Endothelial cell of umbilical vein (primary cell): ENCODE data around the gene ZSCAN25. TPM values are rescaled to one million over a fixed set of nuclear protein-coding genes. Genes with fewer than 3 reads are reported as not detected.

Experiments used
- BruUV-seq: library from RNA; stranded (reverse); fragments of 400-500 nt; replicated peaks from 2 replicates; lab custom pipeline; 2021; lab: Mats Ljungman, UMichigan
- CTCF ChIA-PET: fragments of 300-600, 350-600 bp; sonication (Branson Sonifier 250); formaldehyde crosslinking; loops from one replicate; lab custom pipeline; 2021; ENCODE audit warnings: antibody characterized with exemption, inconsistent platforms; lab: Charles Lee
- POLR2A ChIA-PET: fragments of 300-600, 350-600 bp; sonication (Branson Sonifier 250); formaldehyde crosslinking; loops from one replicate; lab custom pipeline; 2021; ENCODE audit warnings: antibody characterized with exemption, inconsistent platforms; lab: Charles Lee
- DNase-seq: peaks from one replicate; pipeline ENCODE4 v3.0.0-alpha.2; 2011; ENCODE audit warnings: low read depth, low spot score
- FAIRE-seq: peaks from 2 replicates; lab custom pipeline; 2011; peaks lifted over from hg19 to GRCh38; lab: Jason Lieb, UNC
- H2AFZ ChIP-seq: 2 replicates; pipeline ENCODE4 v1.6.0; 2012; ENCODE audit warnings: low read depth, low read length, control low read depth, inconsistent platforms
- H3K27ac ChIP-seq: 2 replicates; pipeline ENCODE4 v1.5.1; 2011; ENCODE audit warnings: low read depth, mild to moderate bottlenecking, control low read depth, low read length, moderate library complexity; ENCODE audit not compliant: insufficient read depth
- H3K27me3 ChIP-seq, 2 experiments: 2 replicates each; pipeline versions ENCODE4 v1.6.0 to v1.6.1; 2011; ENCODE audit warnings: low read length in 2 of 2, mixed read lengths in 1 of 2; ENCODE audit not compliant: control insufficient read depth in 2 of 2, insufficient read depth in 2 of 2
- H3K36me3 ChIP-seq, 2 experiments: 2 replicates in 1 of 2; 3 replicates in 1 of 2; pipeline ENCODE4 v1.5.1; 2011; ENCODE audit warnings: low read length in 2 of 2, mild to moderate bottlenecking in 1 of 2, moderate library complexity in 1 of 2; ENCODE audit not compliant: control insufficient read depth in 2 of 2, insufficient read depth in 2 of 2; ENCODE audit errors: extremely low read depth in 1 of 2
- H3K4me1 ChIP-seq: 3 replicates; pipeline ENCODE4 v1.5.1; 2011; ENCODE audit warnings: mild to moderate bottlenecking, low read length; ENCODE audit not compliant: control insufficient read depth, insufficient read depth; ENCODE audit errors: extremely low read depth
- H3K4me2 ChIP-seq: 2 replicates; pipeline ENCODE4 v1.6.1; 2011; ENCODE audit warnings: low read length, control low read depth, mixed read lengths; ENCODE audit not compliant: insufficient read depth
- H3K4me3 ChIP-seq, 3 experiments: fragments of 200-600 bp in 1 of 3; sonication (generic), shearing (Covaris generic) in 1 of 3; replicated peaks in 1 of 3; 2 replicates each; pipeline ENCODE4 v1.5.1; 2011 to 2016; ENCODE audit warnings: control low read depth in 3 of 3, low read length in 3 of 3, mild to moderate bottlenecking in 2 of 3, inconsistent platforms in 1 of 3, low read depth in 1 of 3, moderate library complexity in 1 of 3; ENCODE audit not compliant: insufficient read depth in 1 of 3
- H3K79me2 ChIP-seq: 2 replicates; pipeline ENCODE4 v1.6.0; 2012; ENCODE audit warnings: low read length, inconsistent platforms; ENCODE audit not compliant: control insufficient read depth, insufficient read depth
- H3K9ac ChIP-seq: replicated peaks from 2 replicates; pipeline ENCODE3; 2011; ENCODE audit warnings: low read length, control low read depth; ENCODE audit not compliant: insufficient read depth; ENCODE audit errors: extremely low read depth
- H3K9me1 ChIP-seq: replicated peaks from 3 replicates; pipeline ENCODE4 v1.6.0; 2011; ENCODE audit warnings: mild to moderate bottlenecking, low read length; ENCODE audit not compliant: control insufficient read depth, insufficient read depth; ENCODE audit errors: extremely low read depth
- H3K9me3 ChIP-seq: replicated peaks from 2 replicates; pipeline ENCODE4 v1.5.1; 2012; ENCODE audit warnings: low read length, inconsistent platforms; ENCODE audit not compliant: control insufficient read depth, insufficient read depth
- H4K20me1 ChIP-seq: replicated peaks from 2 replicates; pipeline ENCODE3; 2011; ENCODE audit warnings: mild to moderate bottlenecking, low read length; ENCODE audit not compliant: control insufficient read depth, insufficient read depth; ENCODE audit errors: extremely low read depth
- EZH2 ChIP-seq: IDR thresholded peaks from 2 replicates; pipeline ENCODE4 v1.6.1; 2012; ENCODE audit warnings: borderline replicate concordance, low read depth, mild to moderate bottlenecking, moderate library complexity, low read length, inconsistent platforms; ENCODE audit not compliant: severe bottlenecking
- FOS ChIP-seq: IDR thresholded peaks from 2 replicates; pipeline ENCODE4 v1.6.1; 2011; ENCODE audit warnings: mild to moderate bottlenecking, low read length, moderate library complexity, borderline replicate concordance; ENCODE audit not compliant: insufficient read depth
- GATA2 ChIP-seq: IDR thresholded peaks from 2 replicates; pipeline ENCODE4 v1.7.0; 2011; ENCODE audit warnings: low read depth, mild to moderate bottlenecking, moderate library complexity, mixed read lengths, low read length; ENCODE audit not compliant: insufficient read length, insufficient read depth
- JUN ChIP-seq: IDR thresholded peaks from 2 replicates; pipeline ENCODE4 v1.6.1; 2011; ENCODE audit warnings: borderline replicate concordance, low read depth; ENCODE audit not compliant: insufficient read length, insufficient read depth
- MAX ChIP-seq: IDR thresholded peaks from 2 replicates; pipeline ENCODE4 v1.6.1; 2011; ENCODE audit not compliant: insufficient read depth, insufficient read length
- MYC ChIP-seq: IDR thresholded peaks from one replicate; pipeline ENCODE4 v1.6.1; 2011; ENCODE audit warnings: mild to moderate bottlenecking, low read depth, low read length
- POLR2A ChIP-seq: IDR thresholded peaks from 2 replicates; pipeline ENCODE4 v1.6.1; 2012; ENCODE audit warnings: low read depth, mild to moderate bottlenecking, control low read depth, low read length
- dilution Hi-C: fragments of 300-500 bp; cut with MboI; formaldehyde crosslinking; loops from one replicate; pipeline ENCODE4 v1.15.0; 2019; ENCODE audit warnings: low sequenced_read_pairs; ENCODE audit not compliant: extremely low pct_ligation_motif_present
- intact Hi-C: fragments of 100-400 bp; cut with micrococcal nuclease; formaldehyde crosslinking; loops from one replicate; pipeline ENCODE4 v1.10.0; 2022
- polyA plus RNA-seq, 4 experiments: library from polyadenylated mRNA; depleted of rRNA in 3 of 4; stranded (reverse) in 3 of 4; unstranded in 1 of 4; fragments of >200 nt; gene quantifications; 2 replicates each; pipeline versions ENCODE4 v1.2.1 to v1.2.3, GENCODE V29; 2011 to 2012; ENCODE audit warnings: missing spikeins in 1 of 4
- total RNA-seq: library from RNA; stranded (reverse); gene quantifications from 2 replicates; pipeline ENCODE4 v1.2.3, GENCODE V29; 2021
- TF ChIP-seq, protein P1 (sequence below), 2 donors: IDR thresholded peaks; 1 replicate in 1 of 2; 2 replicates in 1 of 2; pipeline ENCODE4 v1.5.1; 2011; ENCODE audit warnings: low read length in 2 of 2, mild to moderate bottlenecking in 2 of 2, moderate library complexity in 2 of 2, control low read depth in 1 of 2, inconsistent platforms in 1 of 2, low read depth in 1 of 2; ENCODE audit not compliant: insufficient read depth in 1 of 2; ENCODE audit errors: extremely low read depth in 1 of 2

Gene ZSCAN25
- total and polyA plus RNA-seq, 2 donors (not counting 3 experiments of a cell fraction or from before 2014, with no cell fraction given), result 8.9 to 13.8 TPM

GRCh38 chr7:99677013-99677647 is 60.4 kb downstream of the ZSCAN25 start:
- FAIRE-seq (no peak), DNase-seq (no peak)
- Histone ChIP-seq H3K9ac (no peak overlapping the region), H3K36me3 (no peaks in the 10 kb centered on the region), H3K27ac (no peak overlapping the region), H3K9me1 (no peaks in the 10 kb centered on the region), H3K9me3 (no peaks in the 10 kb centered on the region), H3K4me3 (no peak overlapping the region), H4K20me1 (no peaks in the 10 kb centered on the region), H2AFZ (no peak overlapping the region), H3K4me2 (no peak overlapping the region), H3K27me3 (no peaks in the 10 kb centered on the region), H3K79me2 (no peaks in the 10 kb centered on the region), H3K4me1 (no peaks in the 10 kb centered on the region)
- POLR2A ChIA-PET, result no interaction called here
- dilution Hi-C loops, result no loop called here
- BruUV-seq, result no TSS peak
- no peak for TF ChIP-seq GATA2
- no peak for TF ChIP-seq MYC
- no peak for TF ChIP-seq JUN
- TF ChIP-seq EZH2, result no peak
- TF ChIP-seq MAX, result no peak
- TF ChIP-seq, protein P1, sequence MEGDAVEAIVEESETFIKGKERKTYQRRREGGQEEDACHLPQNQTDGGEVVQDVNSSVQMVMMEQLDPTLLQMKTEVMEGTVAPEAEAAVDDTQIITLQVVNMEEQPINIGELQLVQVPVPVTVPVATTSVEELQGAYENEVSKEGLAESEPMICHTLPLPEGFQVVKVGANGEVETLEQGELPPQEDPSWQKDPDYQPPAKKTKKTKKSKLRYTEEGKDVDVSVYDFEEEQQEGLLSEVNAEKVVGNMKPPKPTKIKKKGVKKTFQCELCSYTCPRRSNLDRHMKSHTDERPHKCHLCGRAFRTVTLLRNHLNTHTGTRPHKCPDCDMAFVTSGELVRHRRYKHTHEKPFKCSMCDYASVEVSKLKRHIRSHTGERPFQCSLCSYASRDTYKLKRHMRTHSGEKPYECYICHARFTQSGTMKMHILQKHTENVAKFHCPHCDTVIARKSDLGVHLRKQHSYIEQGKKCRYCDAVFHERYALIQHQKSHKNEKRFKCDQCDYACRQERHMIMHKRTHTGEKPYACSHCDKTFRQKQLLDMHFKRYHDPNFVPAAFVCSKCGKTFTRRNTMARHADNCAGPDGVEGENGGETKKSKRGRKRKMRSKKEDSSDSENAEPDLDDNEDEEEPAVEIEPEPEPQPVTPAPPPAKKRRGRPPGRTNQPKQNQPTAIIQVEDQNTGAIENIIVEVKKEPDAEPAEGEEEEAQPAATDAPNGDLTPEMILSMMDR (IDR thresholded peaks at IDR 0.05; ENCODE audit: extremely low read depth in 1 of 2, insufficient read depth in 1 of 2, low read depth in 1 of 2, low read length in 2 of 2), result no peak
- TF ChIP-seq FOS, result no peak
- TF ChIP-seq POLR2A, result no peak
- CTCF ChIA-PET, result no interaction called here
- intact Hi-C loops, result no loop called here
